Measurements from ENCODE around the gene CHD3.

DNA sequence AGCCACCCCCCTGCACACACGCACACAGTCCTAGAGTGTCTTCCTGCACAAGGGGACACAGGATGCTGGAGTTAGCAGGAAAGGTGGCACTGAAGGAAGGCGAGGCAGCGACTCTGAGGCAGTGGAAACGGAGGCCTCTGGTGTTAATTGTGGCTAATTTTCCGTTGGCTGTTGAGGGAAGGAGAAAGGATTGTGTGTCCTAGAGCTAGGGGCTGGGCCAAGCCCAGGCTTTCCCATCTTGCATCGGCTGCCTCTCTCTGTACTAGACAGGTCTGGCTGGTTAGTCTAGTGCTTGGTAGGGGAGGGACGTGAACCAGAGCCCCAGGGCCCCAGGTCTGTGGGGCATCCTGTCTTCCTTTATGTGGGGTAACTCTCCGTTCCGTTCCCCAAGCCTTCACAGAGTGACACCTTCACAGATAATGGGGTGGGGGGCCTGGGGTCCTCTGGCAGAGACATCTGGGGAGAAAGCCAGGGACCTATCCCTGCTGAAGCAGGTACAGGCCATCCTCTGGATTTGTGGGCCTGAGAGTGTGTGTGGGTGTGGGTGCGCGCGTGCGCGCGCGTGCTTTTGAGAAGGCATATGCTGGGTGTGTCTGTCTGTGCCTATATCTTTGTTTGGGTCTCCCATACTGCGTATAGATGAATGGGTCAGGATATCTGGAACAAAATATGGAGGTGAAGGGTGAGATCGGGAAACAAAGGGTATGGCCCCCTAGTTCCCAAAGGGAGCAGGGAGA lies at the start of gene CHD3:
- no peak for TF ChIP-seq POLR2A (IDR thresholded peaks at IDR 0.05)
- TF ChIP-seq, protein P1, sequence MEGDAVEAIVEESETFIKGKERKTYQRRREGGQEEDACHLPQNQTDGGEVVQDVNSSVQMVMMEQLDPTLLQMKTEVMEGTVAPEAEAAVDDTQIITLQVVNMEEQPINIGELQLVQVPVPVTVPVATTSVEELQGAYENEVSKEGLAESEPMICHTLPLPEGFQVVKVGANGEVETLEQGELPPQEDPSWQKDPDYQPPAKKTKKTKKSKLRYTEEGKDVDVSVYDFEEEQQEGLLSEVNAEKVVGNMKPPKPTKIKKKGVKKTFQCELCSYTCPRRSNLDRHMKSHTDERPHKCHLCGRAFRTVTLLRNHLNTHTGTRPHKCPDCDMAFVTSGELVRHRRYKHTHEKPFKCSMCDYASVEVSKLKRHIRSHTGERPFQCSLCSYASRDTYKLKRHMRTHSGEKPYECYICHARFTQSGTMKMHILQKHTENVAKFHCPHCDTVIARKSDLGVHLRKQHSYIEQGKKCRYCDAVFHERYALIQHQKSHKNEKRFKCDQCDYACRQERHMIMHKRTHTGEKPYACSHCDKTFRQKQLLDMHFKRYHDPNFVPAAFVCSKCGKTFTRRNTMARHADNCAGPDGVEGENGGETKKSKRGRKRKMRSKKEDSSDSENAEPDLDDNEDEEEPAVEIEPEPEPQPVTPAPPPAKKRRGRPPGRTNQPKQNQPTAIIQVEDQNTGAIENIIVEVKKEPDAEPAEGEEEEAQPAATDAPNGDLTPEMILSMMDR (IDR thresholded peaks at IDR 0.05) = peak in 1 of 6 experiments; percentile 9

All from thyroid gland (tissue), 4 donors.